Endothelial cell of umbilical vein (primary cell): ENCODE results near the gene SOCS3. TPM values are rescaled to one million over a fixed set of nuclear protein-coding genes. Genes with fewer than 3 reads are reported as not detected.

Source experiments
- BruUV-seq: library from RNA; stranded (reverse); fragments of 400-500 nt; replicated peaks from 2 replicates; lab custom pipeline; 2021; lab: Mats Ljungman, UMichigan
- CTCF ChIA-PET: fragments of 300-600, 350-600 bp; sonication (Branson Sonifier 250); formaldehyde crosslinking; loops from one replicate; lab custom pipeline; 2021; ENCODE audit warnings: antibody characterized with exemption, inconsistent platforms; lab: Charles Lee
- POLR2A ChIA-PET: fragments of 300-600, 350-600 bp; sonication (Branson Sonifier 250); formaldehyde crosslinking; loops from one replicate; lab custom pipeline; 2021; ENCODE audit warnings: antibody characterized with exemption, inconsistent platforms; lab: Charles Lee
- DNase-seq: peaks from one replicate; pipeline ENCODE4 v3.0.0-alpha.2; 2011; ENCODE audit warnings: low read depth, low spot score
- FAIRE-seq: peaks from 2 replicates; lab custom pipeline; 2011; peaks lifted over from hg19 to GRCh38; lab: Jason Lieb, UNC
- H2AFZ ChIP-seq: 2 replicates; pipeline ENCODE4 v1.6.0; 2012; ENCODE audit warnings: low read depth, low read length, control low read depth, inconsistent platforms
- H3K27ac ChIP-seq: 2 replicates; pipeline ENCODE4 v1.5.1; 2011; ENCODE audit warnings: low read depth, mild to moderate bottlenecking, control low read depth, low read length, moderate library complexity; ENCODE audit not compliant: insufficient read depth
- H3K27me3 ChIP-seq, 2 experiments: 2 replicates each; pipeline versions ENCODE4 v1.6.0 to v1.6.1; 2011; ENCODE audit warnings: low read length in 2 of 2, mixed read lengths in 1 of 2; ENCODE audit not compliant: control insufficient read depth in 2 of 2, insufficient read depth in 2 of 2
- H3K36me3 ChIP-seq, 2 experiments: 2 replicates in 1 of 2; 3 replicates in 1 of 2; pipeline ENCODE4 v1.5.1; 2011; ENCODE audit warnings: low read length in 2 of 2, mild to moderate bottlenecking in 1 of 2, moderate library complexity in 1 of 2; ENCODE audit not compliant: control insufficient read depth in 2 of 2, insufficient read depth in 2 of 2; ENCODE audit errors: extremely low read depth in 1 of 2
- H3K4me1 ChIP-seq: 3 replicates; pipeline ENCODE4 v1.5.1; 2011; ENCODE audit warnings: mild to moderate bottlenecking, low read length; ENCODE audit not compliant: control insufficient read depth, insufficient read depth; ENCODE audit errors: extremely low read depth
- H3K4me2 ChIP-seq: 2 replicates; pipeline ENCODE4 v1.6.1; 2011; ENCODE audit warnings: low read length, control low read depth, mixed read lengths; ENCODE audit not compliant: insufficient read depth
- H3K4me3 ChIP-seq, 3 experiments: fragments of 200-600 bp in 1 of 3; sonication (generic), shearing (Covaris generic) in 1 of 3; replicated peaks in 1 of 3; 2 replicates each; pipeline ENCODE4 v1.5.1; 2011 to 2016; ENCODE audit warnings: control low read depth in 3 of 3, low read length in 3 of 3, mild to moderate bottlenecking in 2 of 3, inconsistent platforms in 1 of 3, low read depth in 1 of 3, moderate library complexity in 1 of 3; ENCODE audit not compliant: insufficient read depth in 1 of 3
- H3K79me2 ChIP-seq: 2 replicates; pipeline ENCODE4 v1.6.0; 2012; ENCODE audit warnings: low read length, inconsistent platforms; ENCODE audit not compliant: control insufficient read depth, insufficient read depth
- H3K9ac ChIP-seq: replicated peaks from 2 replicates; pipeline ENCODE3; 2011; ENCODE audit warnings: low read length, control low read depth; ENCODE audit not compliant: insufficient read depth; ENCODE audit errors: extremely low read depth
- H3K9me1 ChIP-seq: replicated peaks from 3 replicates; pipeline ENCODE4 v1.6.0; 2011; ENCODE audit warnings: mild to moderate bottlenecking, low read length; ENCODE audit not compliant: control insufficient read depth, insufficient read depth; ENCODE audit errors: extremely low read depth
- H3K9me3 ChIP-seq: replicated peaks from 2 replicates; pipeline ENCODE4 v1.5.1; 2012; ENCODE audit warnings: low read length, inconsistent platforms; ENCODE audit not compliant: control insufficient read depth, insufficient read depth
- H4K20me1 ChIP-seq: replicated peaks from 2 replicates; pipeline ENCODE3; 2011; ENCODE audit warnings: mild to moderate bottlenecking, low read length; ENCODE audit not compliant: control insufficient read depth, insufficient read depth; ENCODE audit errors: extremely low read depth
- EZH2 ChIP-seq: IDR thresholded peaks from 2 replicates; pipeline ENCODE4 v1.6.1; 2012; ENCODE audit warnings: borderline replicate concordance, low read depth, mild to moderate bottlenecking, moderate library complexity, low read length, inconsistent platforms; ENCODE audit not compliant: severe bottlenecking
- FOS ChIP-seq: IDR thresholded peaks from 2 replicates; pipeline ENCODE4 v1.6.1; 2011; ENCODE audit warnings: mild to moderate bottlenecking, low read length, moderate library complexity, borderline replicate concordance; ENCODE audit not compliant: insufficient read depth
- GATA2 ChIP-seq: IDR thresholded peaks from 2 replicates; pipeline ENCODE4 v1.7.0; 2011; ENCODE audit warnings: low read depth, mild to moderate bottlenecking, moderate library complexity, mixed read lengths, low read length; ENCODE audit not compliant: insufficient read length, insufficient read depth
- JUN ChIP-seq: IDR thresholded peaks from 2 replicates; pipeline ENCODE4 v1.6.1; 2011; ENCODE audit warnings: borderline replicate concordance, low read depth; ENCODE audit not compliant: insufficient read length, insufficient read depth
- MYC ChIP-seq: IDR thresholded peaks from one replicate; pipeline ENCODE4 v1.6.1; 2011; ENCODE audit warnings: mild to moderate bottlenecking, low read depth, low read length
- POLR2A ChIP-seq: IDR thresholded peaks from 2 replicates; pipeline ENCODE4 v1.6.1; 2012; ENCODE audit warnings: low read depth, mild to moderate bottlenecking, control low read depth, low read length
- POLR2AphosphoS5 ChIP-seq: IDR thresholded peaks from 2 replicates; pipeline ENCODE4 v1.6.1; 2012; ENCODE audit warnings: low read depth, mild to moderate bottlenecking, control low read depth, low read length, moderate library complexity; ENCODE audit not compliant: insufficient read depth
- dilution Hi-C: fragments of 300-500 bp; cut with MboI; formaldehyde crosslinking; loops from one replicate; pipeline ENCODE4 v1.15.0; 2019; ENCODE audit warnings: low sequenced_read_pairs; ENCODE audit not compliant: extremely low pct_ligation_motif_present
- intact Hi-C: fragments of 100-400 bp; cut with micrococcal nuclease; formaldehyde crosslinking; loops from one replicate; pipeline ENCODE4 v1.10.0; 2022
- polyA plus RNA-seq, 4 experiments: library from polyadenylated mRNA; depleted of rRNA in 3 of 4; stranded (reverse) in 3 of 4; unstranded in 1 of 4; fragments of >200 nt; gene quantifications; 2 replicates each; pipeline versions ENCODE4 v1.2.1 to v1.2.3, GENCODE V29; 2011 to 2012; ENCODE audit warnings: missing spikeins in 1 of 4
- total RNA-seq: library from RNA; stranded (reverse); gene quantifications from 2 replicates; pipeline ENCODE4 v1.2.3, GENCODE V29; 2021
- TF ChIP-seq, protein P1 (sequence below): IDR thresholded peaks from 2 replicates; pipeline ENCODE4 v1.6.1; 2011; ENCODE audit not compliant: insufficient read depth, insufficient read length
- TF ChIP-seq, protein P2 (sequence below), 2 donors: IDR thresholded peaks; 1 replicate in 1 of 2; 2 replicates in 1 of 2; pipeline ENCODE4 v1.5.1; 2011; ENCODE audit warnings: low read length in 2 of 2, mild to moderate bottlenecking in 2 of 2, moderate library complexity in 2 of 2, control low read depth in 1 of 2, inconsistent platforms in 1 of 2, low read depth in 1 of 2; ENCODE audit not compliant: insufficient read depth in 1 of 2; ENCODE audit errors: extremely low read depth in 1 of 2

Gene SOCS3
- total and polyA plus RNA-seq, 2 donors (not counting 3 experiments of a cell fraction or from before 2014, with no cell fraction given): 6.2 to 14.3 TPM

DNA sequence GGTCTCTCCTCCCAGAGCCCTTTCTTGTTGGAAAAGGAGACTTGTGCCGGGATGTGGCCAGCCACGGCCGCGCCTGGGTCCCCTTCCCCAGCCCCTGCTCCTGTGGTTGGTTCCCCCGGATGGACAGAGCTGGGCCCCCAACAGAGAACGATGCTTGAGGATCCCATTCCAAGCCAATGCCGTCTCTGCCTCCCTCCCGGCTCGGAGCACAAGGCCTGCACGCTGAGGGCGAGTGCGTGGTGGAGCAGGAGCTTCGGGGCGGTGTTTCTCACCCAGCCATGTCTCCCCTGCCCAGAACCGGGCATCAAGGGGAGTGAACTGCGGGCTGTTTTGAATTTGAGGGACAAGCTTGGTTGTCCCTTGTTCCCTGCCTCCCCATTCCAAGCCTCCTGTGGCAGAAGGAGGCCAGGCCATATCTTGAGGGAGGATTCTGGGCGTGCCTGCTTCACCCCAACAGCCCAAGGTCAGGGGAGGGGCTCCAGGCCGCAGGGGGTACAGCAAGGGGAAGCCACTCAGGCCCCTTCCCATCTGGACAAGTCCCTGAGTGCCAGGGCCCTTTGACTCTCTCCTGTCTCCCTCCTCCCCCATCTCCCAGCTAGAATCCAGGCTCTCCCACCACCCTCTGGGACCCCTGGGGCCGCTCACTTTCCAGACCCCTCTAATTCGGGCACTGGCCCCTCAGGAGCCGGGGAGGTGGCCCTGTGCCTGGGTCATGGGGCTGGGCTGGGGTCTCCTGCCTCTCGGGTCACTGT lies 43.6 kb downstream of the SOCS3 start:
- no peak for FAIRE-seq
- no peak for DNase-seq
- ChIA-PET CTCF (interaction anchor here (1.0 to 3.0 kb wide), 7 partner anchors 8 to 106 kb away, joined by 3 to 16 read pairs (median 6); partner anchors contain the start of gene SOCS3), POLR2A (interaction anchor here (0.8 kb wide), 1 partner anchor 44 kb away, joined by 3 read pairs; the partner anchor contains the start of gene SOCS3)
- TF ChIP-seq, protein P1, sequence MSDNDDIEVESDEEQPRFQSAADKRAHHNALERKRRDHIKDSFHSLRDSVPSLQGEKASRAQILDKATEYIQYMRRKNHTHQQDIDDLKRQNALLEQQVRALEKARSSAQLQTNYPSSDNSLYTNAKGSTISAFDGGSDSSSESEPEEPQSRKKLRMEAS: no peak
- TF ChIP-seq, protein P2, sequence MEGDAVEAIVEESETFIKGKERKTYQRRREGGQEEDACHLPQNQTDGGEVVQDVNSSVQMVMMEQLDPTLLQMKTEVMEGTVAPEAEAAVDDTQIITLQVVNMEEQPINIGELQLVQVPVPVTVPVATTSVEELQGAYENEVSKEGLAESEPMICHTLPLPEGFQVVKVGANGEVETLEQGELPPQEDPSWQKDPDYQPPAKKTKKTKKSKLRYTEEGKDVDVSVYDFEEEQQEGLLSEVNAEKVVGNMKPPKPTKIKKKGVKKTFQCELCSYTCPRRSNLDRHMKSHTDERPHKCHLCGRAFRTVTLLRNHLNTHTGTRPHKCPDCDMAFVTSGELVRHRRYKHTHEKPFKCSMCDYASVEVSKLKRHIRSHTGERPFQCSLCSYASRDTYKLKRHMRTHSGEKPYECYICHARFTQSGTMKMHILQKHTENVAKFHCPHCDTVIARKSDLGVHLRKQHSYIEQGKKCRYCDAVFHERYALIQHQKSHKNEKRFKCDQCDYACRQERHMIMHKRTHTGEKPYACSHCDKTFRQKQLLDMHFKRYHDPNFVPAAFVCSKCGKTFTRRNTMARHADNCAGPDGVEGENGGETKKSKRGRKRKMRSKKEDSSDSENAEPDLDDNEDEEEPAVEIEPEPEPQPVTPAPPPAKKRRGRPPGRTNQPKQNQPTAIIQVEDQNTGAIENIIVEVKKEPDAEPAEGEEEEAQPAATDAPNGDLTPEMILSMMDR (IDR thresholded peaks at IDR 0.05; ENCODE audit: extremely low read depth in 1 of 2, insufficient read depth in 1 of 2, low read depth in 1 of 2, low read length in 2 of 2): no peak
- TF ChIP-seq JUN (no peak), POLR2AphosphoS5 (no peak), GATA2 (no peak), FOS (no peak), MYC (no peak), EZH2 (no peak), POLR2A (no peak)
- no peak overlapping the region for H3K4me3 ChIP-seq
- no peaks in the 10 kb centered on the region for H3K79me2 ChIP-seq
- intact Hi-C loops (no loop called here), dilution Hi-C loops (no loop called here)
- no peaks in the 10 kb centered on the region for H3K9me1 ChIP-seq
- H3K4me1 ChIP-seq: peaks cover 25% of the 10 kb centered on the region
- BruUV-seq: no TSS peak
- H3K27me3 ChIP-seq: no peaks in the 10 kb centered on the region
- H3K4me2 ChIP-seq: peak overlapping the region; percentile 14
- H4K20me1 ChIP-seq: no peaks in the 10 kb centered on the region
- peak overlapping the region; percentile 52 for H3K9ac ChIP-seq
- H3K27ac ChIP-seq: peak overlapping the region; percentile 69
- no peaks in the 10 kb centered on the region for H3K9me3 ChIP-seq
- H2AFZ ChIP-seq: peak overlapping the region; percentile 55
- no peaks in the 10 kb centered on the region for H3K36me3 ChIP-seq
